Peyer's patch (tissue), 4 donors: ENCODE measurements around the gene PRR32. TPM values are rescaled to one million over a fixed set of nuclear protein-coding genes. Genes with fewer than 3 reads are reported as not detected.
"Not testable (repeated sequence)": the region's sequence is repeated elsewhere in the genome, so short reads cannot be mapped to it uniquely, and the experiment has no call there.

ENCODE experiments used
- DNase-seq, 3 donors: peaks; one replicate each; pipeline ENCODE4 v3.0.0-alpha.2; 2017 to 2019
- H3K27ac ChIP-seq, 4 donors: fragments of 200-600 bp; sonication (generic); one replicate each; pipeline ENCODE4 v1.5.1; 2016 to 2019
- H3K27me3 ChIP-seq, 2 donors: fragments of 200-600 bp; sonication (generic); one replicate each; pipeline ENCODE4 v1.5.1; 2019
- H3K36me3 ChIP-seq, 3 donors: fragments of 200-600 bp; sonication (generic); one replicate each; pipeline ENCODE4 v1.5.1; 2016 to 2019
- H3K4me1 ChIP-seq, 4 donors: fragments of 200-600 bp; sonication (generic); one replicate each; pipeline ENCODE4 v1.5.1; 2016 to 2019
- H3K4me3 ChIP-seq, 4 donors: fragments of 200-600 bp; sonication (generic); 1 replicate in 3 of 4; 2 replicates in 1 of 4; pipeline ENCODE4 v1.5.1; 2016 to 2019; ENCODE audit warnings: mild to moderate bottlenecking in 1 of 4
- H3K9me3 ChIP-seq, 4 donors: fragments of 200-600 bp; sonication (generic); one replicate each; pipeline ENCODE4 v1.5.1; 2016 to 2019; ENCODE audit warnings: mild to moderate bottlenecking in 1 of 4
- POLR2A ChIP-seq, 2 donors: fragments of 450-650 bp; IDR thresholded peaks; one replicate each; pipeline ENCODE4 v1.5.1; 2017; ENCODE audit warnings: antibody characterized with exemption in 2 of 2, mild to moderate bottlenecking in 2 of 2, moderate library complexity in 2 of 2
- total RNA-seq, 4 donors: library from RNA; depleted of rRNA; stranded (reverse); fragments of >200 nt; gene quantifications; one replicate each; pipeline ENCODE4 v1.1.0, GENCODE V29; 2016
- TF ChIP-seq, protein P1 (sequence below), 6 experiments: fragments of 450-650 bp in 4 of 6; fragments of 200-600 bp in 2 of 6; sonication (generic) in 1 of 6; IDR thresholded peaks; one replicate each; pipeline ENCODE4 v1.5.1; 2017 to 2019; ENCODE audit warnings: antibody characterized with exemption in 6 of 6, mild to moderate bottlenecking in 3 of 6, moderate library complexity in 1 of 6

Gene PRR32, protein sequence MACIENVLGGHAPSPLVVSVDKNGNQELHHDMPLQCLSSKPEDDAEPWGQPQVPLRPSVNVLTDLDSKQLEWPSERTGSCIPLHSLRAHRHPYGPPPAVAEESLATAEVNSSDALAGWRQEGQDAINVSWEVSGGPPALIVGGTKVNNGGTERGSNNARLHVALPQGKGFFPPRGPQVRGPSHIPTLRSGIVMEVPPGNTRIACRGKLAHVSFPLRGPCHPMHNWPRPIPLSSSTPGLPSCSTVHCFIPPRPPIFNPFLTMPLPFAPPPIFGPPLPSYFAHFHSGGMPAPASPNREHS
- not detected for total RNA-seq

DNA sequence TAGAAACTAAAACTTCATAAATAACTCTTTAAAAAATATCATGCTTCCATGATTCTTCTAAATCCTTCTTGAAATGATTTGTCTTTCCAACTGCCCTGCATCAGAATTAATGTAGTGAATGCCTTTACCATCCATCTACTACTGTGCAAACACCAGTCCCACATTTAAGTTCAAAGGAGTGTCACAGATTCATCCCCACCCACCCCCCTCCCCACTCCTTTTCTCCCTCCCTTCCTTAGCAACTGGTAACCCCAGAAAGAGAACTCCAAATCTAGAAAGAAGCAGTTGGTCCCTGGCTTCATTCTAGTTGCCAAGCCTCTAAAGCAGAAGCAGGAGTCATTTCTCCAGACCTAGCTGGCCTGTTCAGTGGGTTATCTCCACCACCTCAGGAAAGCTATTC is at the start of gene PRR32:
PRR32 (plus strand) TSS at position 301 of the 400 bp plus-strand sequence. CDS start 115 bp downstream, outside the sequence.
- no peak for DNase-seq
- Histone ChIP-seq H3K4me1 (no peaks in the 10 kb centered on the region), H3K36me3 (no peaks in the 10 kb centered on the region), H3K27me3 (no peaks in the 10 kb centered on the region), H3K27ac (no peak within 1 kb of the TSS), H3K9me3 (no peaks in the 10 kb centered on the region), H3K4me3 (no peak within 1 kb of the TSS)
- TF ChIP-seq POLR2A (IDR thresholded peaks at IDR 0.05): no peak
- TF ChIP-seq, protein P1, sequence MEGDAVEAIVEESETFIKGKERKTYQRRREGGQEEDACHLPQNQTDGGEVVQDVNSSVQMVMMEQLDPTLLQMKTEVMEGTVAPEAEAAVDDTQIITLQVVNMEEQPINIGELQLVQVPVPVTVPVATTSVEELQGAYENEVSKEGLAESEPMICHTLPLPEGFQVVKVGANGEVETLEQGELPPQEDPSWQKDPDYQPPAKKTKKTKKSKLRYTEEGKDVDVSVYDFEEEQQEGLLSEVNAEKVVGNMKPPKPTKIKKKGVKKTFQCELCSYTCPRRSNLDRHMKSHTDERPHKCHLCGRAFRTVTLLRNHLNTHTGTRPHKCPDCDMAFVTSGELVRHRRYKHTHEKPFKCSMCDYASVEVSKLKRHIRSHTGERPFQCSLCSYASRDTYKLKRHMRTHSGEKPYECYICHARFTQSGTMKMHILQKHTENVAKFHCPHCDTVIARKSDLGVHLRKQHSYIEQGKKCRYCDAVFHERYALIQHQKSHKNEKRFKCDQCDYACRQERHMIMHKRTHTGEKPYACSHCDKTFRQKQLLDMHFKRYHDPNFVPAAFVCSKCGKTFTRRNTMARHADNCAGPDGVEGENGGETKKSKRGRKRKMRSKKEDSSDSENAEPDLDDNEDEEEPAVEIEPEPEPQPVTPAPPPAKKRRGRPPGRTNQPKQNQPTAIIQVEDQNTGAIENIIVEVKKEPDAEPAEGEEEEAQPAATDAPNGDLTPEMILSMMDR (IDR thresholded peaks at IDR 0.05): no peak

DNA sequence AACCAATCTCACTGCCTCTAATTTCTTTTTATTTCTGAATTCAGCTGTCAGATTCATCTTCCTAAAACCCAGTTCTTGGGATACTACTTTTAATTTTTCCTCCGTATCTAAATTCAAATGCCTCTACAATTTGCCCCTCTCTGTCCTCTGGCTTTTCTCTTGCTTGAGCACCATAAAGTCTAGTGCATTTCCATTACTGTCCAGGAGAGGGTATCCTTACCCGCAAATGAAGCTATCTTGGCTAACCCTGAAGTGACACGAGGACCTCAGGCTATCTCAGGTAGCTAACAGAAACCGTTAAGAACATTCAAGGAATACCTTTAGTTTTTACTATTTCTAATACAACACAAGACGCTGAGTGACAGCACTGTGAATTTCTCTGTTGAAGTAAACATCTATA is 49.4 kb upstream of the PRR32 start:
- Histone ChIP-seq H3K27me3 (no peaks in the 10 kb centered on the region), H3K9me3 (no peaks in the 10 kb centered on the region), H3K4me3 (no peak overlapping the region), H3K36me3 (no peaks in the 10 kb centered on the region), H3K4me1 (no peaks in the 10 kb centered on the region), H3K27ac (no peak overlapping the region)
- no peak for DNase-seq
- no peak for TF ChIP-seq POLR2A (IDR thresholded peaks at IDR 0.05)
- TF ChIP-seq, protein P1 (IDR thresholded peaks at IDR 0.05): peak in 2 of 6 experiments; percentile 11 to 23

DNA sequence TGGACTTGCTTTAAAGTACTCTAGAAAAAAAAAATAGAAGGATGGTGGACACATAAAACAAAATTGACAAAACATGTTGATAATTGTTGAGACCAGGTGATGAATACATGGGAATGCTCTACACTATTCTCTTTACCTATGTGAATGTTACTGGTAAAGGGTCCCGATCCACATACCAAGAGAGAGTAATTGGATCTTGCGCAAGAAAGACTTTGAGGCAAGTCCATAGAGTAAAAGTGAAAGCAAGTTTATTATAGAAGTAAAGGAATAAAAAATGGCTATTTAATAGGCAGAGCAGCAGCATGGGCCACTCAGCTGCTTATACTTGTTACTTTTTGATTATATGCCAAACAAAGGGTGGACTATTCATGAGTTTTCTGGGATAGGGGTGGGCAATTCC is 34.0 kb upstream of the PRR32 start:
- TF ChIP-seq, protein P1 (IDR thresholded peaks at IDR 0.05): no peak
- no peak for TF ChIP-seq POLR2A (IDR thresholded peaks at IDR 0.05)
- Histone ChIP-seq H3K36me3 (no peaks in the 10 kb centered on the region), H3K4me3 (no peak overlapping the region), H3K27ac (no peak overlapping the region), H3K27me3 (no peaks in the 10 kb centered on the region), H3K4me1 (no peaks in the 10 kb centered on the region), H3K9me3 (no peaks in the 10 kb centered on the region)
- DNase-seq: no peak

DNA sequence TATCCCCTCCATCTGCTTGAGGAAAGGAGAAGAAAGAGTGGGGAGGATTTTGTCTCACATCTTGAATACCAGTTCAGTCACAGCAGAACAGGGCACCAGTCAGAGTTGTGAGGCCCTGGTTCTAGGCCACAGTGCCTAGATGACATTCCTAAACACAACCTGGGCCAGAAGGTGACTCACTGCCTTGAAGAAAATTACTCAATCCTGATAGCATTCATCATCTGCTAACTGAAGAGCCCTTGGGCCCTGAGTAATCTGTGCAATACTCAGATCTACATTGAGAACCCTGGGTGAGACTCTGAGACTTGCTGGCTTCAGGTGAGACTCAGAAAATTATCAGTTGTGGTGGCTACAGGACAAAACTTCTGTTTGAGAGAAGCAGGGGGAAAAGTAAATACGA is 20.5 kb upstream of the PRR32 start:
- Histone ChIP-seq H3K27ac (no peak overlapping the region), H3K4me1 (no peaks in the 10 kb centered on the region)
- TF ChIP-seq, protein P1 (IDR thresholded peaks at IDR 0.05): no peak
- no peak for TF ChIP-seq POLR2A (IDR thresholded peaks at IDR 0.05)

DNA sequence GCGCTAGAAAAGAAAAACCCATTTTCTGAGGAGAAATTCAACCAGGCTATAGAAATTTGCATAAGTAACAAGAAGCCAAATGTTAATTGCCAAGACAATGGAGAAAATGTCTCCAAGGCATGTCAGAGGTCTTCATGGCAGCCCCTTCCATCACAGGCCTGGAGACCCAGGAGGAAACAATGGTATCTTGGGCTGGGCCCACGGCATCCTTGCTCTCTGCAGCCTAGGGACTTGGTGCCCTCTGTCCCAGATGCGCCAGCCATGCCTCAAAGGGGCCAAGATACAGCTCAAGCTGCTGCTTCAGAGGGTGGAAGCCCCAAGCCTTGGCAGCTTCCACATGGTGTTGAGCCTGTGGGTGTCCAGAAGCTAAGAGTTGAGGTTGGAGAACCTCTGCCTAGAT is 12.7 kb upstream of the PRR32 start:
- not testable (repeated sequence) for H3K27me3 ChIP-seq, H3K4me3 ChIP-seq, H3K4me1 ChIP-seq, DNase-seq, H3K27ac ChIP-seq, H3K9me3 ChIP-seq, H3K36me3 ChIP-seq

More for the DNA sequence above, 20.5 kb upstream of the PRR32 start:
- H3K36me3 ChIP-seq: no peaks in the 10 kb centered on the region
- H3K9me3 ChIP-seq: no peaks in the 10 kb centered on the region
- H3K4me3 ChIP-seq: no peak overlapping the region
- H3K27me3 ChIP-seq: no peaks in the 10 kb centered on the region
- no peak for DNase-seq

DNA sequence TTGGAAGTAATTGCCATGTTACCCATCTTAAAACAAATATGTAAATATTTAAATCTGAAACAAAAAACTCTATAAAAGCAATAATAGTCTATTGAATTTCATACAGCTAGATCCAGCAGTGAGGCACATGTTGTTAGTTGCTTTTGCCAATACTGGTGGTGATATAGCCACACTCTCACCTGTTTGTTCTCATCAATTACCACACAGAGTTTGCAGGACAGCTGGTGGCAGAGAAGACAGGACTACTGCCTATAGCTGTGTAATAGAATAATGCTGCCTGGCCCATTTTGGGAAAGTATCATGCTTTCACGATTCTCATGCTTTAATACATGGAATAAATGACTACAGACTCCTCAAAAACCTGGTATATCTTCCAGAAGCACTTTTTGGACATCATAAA is 3.7 kb upstream of the PRR32 start:
- TF ChIP-seq, protein P1 (IDR thresholded peaks at IDR 0.05): no peak
- TF ChIP-seq POLR2A (IDR thresholded peaks at IDR 0.05): no peak
- H3K9me3 ChIP-seq: no peaks in the 10 kb centered on the region
- DNase-seq: no peak
- no peak overlapping the region for H3K27ac ChIP-seq
- no peaks in the 10 kb centered on the region for H3K27me3 ChIP-seq
- no peaks in the 10 kb centered on the region for H3K4me1 ChIP-seq
- H3K4me3 ChIP-seq: no peak overlapping the region
- no peaks in the 10 kb centered on the region for H3K36me3 ChIP-seq
